WI38 (cell line): ENCODE results near the gene FBXL14.
"Not testable (repeated sequence)": the region's sequence is repeated elsewhere in the genome, so short reads cannot be mapped to it uniquely, and the experiment has no call there.

Experiments
- H3K4me3 ChIP-seq: 2 replicates; pipeline ENCODE4 v1.5.1; 2011; ENCODE audit warnings: low read depth, mild to moderate bottlenecking, control low read depth, low read length
- TF ChIP-seq, protein P1 (sequence below): IDR thresholded peaks from 2 replicates; pipeline ENCODE4 v1.5.1; 2012; ENCODE audit warnings: low read depth, mild to moderate bottlenecking, control low read depth, low read length

FBXL14 gene

DNA sequence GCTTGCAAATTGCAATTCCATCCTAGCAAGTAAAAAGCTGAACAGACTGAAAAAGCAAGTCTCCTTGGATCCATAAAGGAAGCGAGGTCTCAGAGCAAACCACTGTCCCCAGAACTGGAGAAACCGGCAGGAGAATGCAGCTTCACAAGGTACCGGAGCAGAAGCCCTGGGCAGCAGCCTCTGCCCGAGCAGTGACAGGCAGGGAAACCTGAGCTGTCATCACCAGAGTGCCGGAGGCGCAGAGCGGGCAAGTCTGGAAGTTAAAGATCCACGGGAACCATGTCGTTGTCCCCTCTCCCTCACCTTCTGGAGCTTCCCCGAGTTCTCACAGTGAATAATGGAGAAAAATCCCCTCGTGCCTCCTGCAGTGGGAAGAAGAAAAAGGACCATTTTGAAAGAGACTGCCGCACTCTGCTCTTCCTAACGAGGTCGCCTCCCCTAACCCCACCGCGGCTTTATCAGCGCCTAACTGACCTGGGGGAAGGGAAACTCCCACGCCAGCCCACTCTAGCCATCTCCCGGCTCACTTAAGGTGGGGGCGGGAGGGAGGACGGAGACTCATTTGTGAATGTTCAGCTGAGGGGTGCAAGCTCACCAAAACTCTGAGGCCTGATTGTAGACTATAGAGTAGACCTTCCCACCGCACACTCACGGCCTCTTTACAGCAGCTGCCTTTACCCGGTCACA, 27.8 kb downstream of the FBXL14 start:
- H3K4me3 ChIP-seq = no peak overlapping the region
- TF ChIP-seq, protein P1, sequence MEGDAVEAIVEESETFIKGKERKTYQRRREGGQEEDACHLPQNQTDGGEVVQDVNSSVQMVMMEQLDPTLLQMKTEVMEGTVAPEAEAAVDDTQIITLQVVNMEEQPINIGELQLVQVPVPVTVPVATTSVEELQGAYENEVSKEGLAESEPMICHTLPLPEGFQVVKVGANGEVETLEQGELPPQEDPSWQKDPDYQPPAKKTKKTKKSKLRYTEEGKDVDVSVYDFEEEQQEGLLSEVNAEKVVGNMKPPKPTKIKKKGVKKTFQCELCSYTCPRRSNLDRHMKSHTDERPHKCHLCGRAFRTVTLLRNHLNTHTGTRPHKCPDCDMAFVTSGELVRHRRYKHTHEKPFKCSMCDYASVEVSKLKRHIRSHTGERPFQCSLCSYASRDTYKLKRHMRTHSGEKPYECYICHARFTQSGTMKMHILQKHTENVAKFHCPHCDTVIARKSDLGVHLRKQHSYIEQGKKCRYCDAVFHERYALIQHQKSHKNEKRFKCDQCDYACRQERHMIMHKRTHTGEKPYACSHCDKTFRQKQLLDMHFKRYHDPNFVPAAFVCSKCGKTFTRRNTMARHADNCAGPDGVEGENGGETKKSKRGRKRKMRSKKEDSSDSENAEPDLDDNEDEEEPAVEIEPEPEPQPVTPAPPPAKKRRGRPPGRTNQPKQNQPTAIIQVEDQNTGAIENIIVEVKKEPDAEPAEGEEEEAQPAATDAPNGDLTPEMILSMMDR = no peak

DNA sequence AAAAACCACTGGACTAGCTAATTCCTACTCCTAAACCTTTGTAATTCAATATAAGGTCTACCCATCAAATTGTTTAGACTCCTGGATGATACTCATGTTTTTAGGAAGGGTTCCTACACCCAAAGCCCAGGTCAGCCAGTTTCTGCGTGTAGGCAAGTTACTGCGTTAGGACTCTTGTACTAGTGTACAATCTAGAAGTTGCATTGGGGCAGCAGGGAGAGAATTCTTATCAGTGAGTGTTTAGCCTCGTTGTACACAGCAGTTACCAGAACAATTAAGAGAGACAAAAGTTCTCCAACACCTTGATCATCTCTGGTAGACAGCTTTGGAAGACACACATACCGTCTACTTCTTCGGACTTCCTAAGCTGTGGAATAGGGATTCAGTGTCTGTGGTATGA, 29.2 kb downstream of the FBXL14 start:
- TF ChIP-seq, protein P1 = no peak
- H3K4me3 ChIP-seq = no peak overlapping the region

DNA sequence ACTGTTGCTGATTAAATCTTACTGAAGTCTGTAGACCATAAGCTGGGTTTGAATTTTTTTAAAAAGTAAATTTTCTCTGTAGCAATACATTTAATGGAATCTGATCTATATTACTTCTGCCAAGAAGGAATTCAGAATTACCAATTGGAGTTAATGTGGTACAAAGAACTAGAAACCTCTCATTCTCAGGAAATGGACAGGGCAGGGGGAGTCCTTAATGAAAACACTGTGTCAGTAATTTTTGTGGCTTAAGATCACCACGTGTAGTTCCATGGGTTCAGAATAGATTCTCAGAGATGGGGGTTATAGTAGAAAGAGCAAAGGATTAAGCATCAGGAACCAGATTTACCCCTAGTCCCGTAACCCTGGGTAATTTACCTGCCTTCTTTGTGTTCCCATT, 30.3 kb downstream of the FBXL14 start:
- H3K4me3 ChIP-seq = no peak overlapping the region
- TF ChIP-seq, protein P1 = no peak

DNA sequence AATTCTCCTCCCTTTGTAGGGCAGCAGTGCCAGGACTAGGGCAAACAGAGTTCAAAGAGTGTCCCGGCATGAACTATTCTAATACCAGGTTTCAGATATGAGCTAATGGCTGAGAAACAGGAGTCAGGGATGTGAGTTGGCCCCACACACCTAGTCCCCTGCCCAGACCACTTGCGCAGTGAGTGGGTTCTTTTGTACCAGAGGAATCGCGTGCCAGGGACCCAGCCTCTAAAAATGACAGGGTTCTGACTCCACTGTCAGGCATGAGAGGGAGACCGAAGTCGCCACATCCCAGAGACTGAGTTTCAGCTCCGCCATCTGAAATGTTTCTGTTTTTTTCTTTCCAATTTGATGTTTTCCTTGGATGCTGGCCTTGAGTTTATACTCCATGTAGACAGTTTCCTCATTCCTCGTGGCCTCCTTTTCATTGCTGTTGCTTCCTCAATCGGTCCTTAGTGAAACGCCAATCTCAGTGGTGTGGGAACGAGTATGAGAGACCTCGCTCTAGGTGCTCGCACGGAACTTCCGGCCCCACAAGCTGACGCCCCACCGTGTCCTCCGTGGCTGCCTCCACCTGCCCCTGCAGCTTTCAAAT, 31.5 kb downstream of the FBXL14 start:
- no peak overlapping the region for H3K4me3 ChIP-seq
- TF ChIP-seq, protein P1 = no peak

DNA sequence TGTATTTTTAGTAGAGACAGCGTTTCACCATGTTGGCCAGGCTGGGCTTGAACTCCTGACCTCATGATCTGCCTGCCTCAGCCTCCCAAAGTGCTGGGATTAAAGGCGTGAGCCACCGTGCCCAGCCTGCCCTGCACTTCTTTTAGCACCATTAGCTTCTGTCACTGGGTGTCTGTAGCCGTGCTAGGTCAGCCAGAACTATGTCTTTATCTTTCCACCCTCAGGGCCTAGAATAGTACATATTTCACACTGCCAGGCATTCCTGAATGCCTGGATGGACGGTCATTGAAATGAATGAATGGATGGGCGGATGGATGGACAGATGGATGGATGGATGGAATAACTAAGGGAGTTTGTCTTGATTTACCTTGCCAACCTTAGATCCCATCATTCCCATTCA, 33.7 kb downstream of the FBXL14 start:
- TF ChIP-seq, protein P1 = no peak
- H3K4me3 ChIP-seq = no peak overlapping the region

DNA sequence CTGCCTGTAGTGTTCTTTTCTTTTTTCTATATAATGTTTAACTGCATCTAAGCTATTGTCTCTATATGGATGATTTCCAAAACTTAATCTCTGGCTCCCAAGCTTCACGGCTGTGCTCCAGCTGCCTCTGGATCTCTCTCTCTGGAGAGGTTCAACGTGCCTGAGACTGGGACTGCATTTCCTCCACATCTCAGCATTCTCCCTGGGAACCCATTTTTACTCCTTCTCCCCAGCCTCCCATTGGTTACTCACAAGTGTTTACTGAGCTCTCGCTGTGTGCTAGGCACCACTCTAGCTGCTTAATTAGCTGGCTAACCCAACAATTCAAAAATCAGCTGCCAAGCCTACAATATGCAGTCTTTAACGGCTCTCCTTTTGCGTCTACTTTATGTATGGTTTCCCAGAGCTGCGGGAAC, 34.7 kb downstream of the FBXL14 start:
- TF ChIP-seq, protein P1 = no peak
- no peak overlapping the region for H3K4me3 ChIP-seq

DNA sequence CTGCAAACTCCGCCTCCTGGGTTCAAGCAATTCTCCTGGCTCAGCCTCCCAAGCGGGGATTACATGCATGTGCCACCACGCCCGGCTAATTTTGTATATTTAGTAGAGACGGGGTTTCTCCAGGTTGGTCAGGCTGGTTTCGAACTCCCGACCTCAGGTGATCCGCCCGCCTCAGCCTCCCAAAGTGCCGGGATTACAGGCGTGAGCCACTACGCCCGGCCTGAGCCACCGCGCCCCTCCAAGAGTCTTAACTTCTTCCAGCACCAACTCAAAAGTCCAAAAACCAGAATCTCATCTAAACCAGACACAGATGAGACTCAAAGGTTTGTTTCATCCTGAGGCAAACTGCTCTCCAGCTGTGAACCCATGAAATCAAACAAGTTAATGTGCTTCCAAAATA, 36.3 kb downstream of the FBXL14 start:
- not testable (repeated sequence) for H3K4me3 ChIP-seq
